GM19328 (cell line): ENCODE results near the gene ZFR2.
"Not testable (repeated sequence)": the region's sequence is repeated elsewhere in the genome, so short reads cannot be mapped to it uniquely, and the experiment has no call there.

ENCODE experiments used
- ATAC-seq: cut with Tn5 transposase; IDR thresholded peaks from one replicate; pipeline ENCODE4 v1.9.1; 2021; ENCODE audit warnings: mild to moderate bottlenecking, moderate library complexity; ENCODE audit not compliant: unreplicated experiment

ZFR2 gene

DNA sequence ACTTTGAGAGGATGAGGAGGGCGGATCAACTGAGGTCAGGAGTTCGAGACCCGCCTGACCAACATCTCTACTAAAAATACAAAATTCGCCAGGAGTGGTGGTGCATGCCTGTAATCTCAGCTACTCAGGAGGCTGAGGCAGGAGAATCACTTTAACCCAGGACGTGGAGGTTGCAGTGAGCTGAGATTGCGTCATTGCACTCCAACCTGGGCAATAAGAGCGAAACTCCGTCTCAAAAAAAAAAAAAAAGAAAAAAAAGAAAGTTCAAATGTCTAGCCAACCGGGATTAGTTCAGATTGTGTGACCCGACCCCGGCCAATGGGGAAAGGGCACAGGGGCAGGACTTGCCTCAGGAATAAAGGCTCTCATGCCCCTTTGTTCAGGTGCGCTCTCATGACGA is 5.9 kb upstream of the ZFR2 start:
- ATAC-seq = not testable (repeated sequence)

DNA sequence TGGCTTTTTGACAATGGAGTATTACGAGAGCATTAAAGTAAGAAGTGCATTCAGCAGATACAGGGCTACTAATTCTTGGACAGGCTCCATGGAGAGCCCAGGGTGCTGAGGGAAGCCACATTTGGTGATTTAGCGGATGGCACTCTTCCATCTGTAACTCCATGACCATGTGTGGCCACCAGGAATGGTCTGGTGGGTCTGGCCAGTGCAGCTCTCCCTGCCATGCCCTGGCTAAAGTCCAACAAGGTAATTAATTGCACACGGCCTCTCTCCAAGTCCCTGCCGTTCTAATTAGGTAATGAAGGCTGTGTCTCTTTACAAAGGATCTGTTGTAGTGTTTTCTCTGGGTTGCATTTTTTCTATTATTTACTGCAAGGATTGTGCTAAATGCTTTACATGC is 4.3 kb upstream of the ZFR2 start:
- no peak for ATAC-seq

DNA sequence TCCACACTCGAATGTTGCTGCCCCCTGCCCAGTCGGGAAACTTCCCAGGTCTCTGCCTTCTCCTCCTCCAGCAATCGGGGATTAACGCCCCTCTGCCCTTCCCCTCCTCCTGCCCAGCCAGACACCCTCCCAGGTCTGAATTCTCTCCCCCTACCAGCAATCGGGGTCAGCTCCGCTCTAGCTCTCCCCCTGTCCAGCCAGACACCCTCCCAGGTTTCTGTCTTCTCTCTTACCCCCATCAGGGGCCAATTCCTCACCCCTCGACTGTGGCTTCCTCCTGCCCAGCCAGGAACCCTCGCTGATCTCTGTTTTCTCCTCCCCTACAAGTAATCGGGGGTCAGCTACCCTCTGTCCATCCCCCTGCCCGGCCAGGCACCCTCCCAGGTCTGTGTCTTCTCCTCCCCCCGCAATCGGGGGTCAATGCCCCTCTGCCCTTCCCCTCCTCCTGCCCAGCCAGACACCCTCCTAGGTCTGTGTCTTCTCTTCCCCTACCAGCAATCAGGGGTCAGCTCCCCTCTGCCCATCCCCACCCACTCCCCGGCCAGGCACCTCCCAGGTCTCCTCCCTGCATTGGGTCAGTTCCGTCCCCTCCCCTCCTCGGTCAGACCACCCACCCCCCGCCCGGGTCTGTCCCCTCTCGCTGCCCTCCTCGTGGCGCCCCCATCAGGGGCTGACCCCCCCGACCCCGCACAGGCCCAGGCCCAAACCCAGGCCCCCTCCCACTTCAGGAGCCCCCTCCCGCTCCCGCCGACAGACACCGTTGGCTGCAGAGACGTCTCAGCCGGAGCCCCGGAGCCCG is 668 bp downstream of the ZFR2 start:
- no peak for ATAC-seq

DNA sequence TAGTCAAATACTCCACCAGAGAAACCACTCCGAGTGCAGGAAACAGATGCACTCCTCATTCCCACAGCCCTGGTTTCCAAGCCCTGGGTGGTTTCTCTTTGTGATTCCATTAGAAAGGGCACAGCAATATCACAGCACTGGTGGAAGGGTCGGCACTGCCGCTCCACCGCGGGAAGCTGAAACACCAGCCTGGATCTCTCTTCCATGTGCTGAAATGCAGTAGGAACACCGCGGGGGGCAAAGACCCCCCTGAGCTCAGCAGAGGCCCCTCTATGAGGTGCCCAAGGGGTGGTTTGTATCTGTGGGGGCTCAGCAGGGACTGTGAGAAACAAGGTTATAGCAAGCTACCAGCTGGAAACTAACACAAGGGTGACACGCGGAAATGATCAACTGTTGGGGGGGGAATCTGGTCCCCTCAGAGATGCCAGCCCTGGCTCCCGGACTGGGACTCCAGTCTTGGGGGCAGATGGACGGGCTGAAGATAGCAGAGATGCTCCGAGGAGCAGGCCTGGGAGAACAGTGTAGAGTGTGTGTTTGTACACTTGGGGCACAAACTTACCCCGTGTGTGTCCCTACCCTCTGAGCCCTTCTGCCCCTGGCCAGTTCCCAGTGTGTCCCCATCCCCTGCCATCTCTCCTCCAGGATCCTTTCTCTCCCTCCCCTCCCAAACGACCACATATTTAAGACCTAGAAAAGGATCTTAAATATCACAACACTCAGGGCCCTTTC is 1.8 kb downstream of the ZFR2 start:
- ATAC-seq = no peak

GRCh38 chr19:3863648-3864047 is 5.2 kb downstream of the ZFR2 start:
- ATAC-seq = no peak

GRCh38 chr19:3862826-3863500 is 5.9 kb downstream of the ZFR2 start:
- ATAC-seq = no peak

DNA sequence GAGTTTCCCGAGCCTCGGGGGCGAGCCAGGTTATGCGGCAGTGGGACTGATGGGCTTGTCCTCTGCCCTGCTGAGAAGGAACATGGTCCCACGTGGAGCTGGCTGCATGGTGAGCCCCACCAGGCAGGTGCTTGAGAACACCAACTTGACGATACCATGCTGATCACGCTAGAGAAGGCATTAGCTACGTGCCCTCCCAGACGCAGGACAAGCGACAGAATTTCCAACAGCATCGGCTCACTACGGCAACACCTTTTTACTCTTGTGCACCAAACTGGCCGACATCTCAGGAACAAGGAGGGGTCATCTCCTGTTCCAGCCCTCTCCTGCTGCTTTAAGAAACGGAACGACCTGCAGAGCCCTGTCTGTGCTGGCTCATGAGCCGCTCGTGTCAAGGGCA is 8.3 kb downstream of the ZFR2 start:
- no peak for ATAC-seq

GRCh38 chr19:3857449-3858003 is 11.3 kb downstream of the ZFR2 start:
- ATAC-seq = no peak

DNA sequence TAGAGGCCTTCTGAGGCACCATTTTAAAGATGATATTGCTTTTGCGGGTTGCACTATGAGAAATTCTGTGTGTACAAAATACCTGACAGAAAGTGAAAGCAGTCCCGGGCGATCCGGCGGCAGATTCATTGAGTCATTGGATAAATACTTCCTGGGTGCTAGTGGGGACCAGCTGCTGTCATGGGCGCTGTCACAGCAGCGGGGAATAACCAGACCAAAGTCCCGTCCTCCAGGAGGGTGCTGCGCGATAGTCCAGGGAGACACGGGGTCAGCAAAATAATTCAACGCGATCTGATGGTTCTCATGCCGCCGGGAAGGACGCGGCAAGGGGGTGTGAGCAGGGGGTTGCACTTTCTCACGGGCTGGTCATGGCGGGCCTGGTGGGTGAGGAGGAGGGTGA is 13.5 kb downstream of the ZFR2 start:
- no peak for ATAC-seq

DNA sequence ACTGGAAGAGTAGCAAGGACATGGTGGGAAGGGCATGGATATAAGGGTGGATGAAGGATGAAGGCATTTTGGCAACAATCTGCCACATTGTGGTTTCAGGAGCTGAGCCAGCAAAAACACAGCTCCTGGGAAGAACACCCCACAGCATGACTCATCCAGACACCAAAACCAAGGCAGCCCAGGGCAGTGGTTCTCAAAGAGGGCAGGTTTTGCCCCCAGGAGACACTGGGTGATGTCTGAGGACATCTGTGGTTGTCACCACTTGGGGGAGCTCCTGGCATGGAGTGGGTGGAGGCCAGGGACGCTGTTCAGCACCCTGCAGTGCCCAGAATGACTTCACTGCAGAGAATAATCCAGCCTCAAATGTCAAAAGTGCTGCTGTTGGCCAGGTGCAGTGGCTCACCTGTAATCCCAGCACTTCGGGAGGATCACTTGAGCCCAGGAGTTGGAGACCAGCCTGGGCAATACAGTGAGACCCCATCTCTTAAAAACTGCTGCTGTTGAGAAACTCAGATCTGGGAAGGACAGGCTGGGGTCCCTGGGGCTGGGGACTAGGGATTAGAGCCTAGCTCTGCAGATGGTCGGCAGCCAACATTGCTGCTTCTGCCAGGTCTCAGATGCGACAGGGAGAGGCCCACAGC is 16.1 kb downstream of the ZFR2 start:
- no peak for ATAC-seq

DNA sequence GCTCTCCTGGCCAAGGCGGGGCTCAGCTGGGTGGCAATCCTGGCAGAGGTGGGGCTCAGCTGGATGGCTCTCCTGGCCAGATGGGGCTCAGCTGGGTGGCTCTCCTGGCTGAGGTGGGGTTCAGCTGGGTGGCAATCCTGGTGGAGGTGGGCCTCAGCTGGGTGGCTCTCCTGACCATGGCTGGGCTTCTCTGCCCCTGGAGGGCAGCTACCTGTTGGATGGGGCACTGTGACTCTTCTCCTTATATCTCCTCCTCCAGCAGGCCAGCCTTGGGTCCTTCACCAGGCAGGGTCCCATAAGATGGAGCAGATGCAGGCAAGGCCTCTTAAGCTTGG is 16.7 kb downstream of the ZFR2 start:
- ATAC-seq = no peak

GRCh38 chr19:3851254-3852176 is 17.3 kb downstream of the ZFR2 start:
- ATAC-seq = no peak

DNA sequence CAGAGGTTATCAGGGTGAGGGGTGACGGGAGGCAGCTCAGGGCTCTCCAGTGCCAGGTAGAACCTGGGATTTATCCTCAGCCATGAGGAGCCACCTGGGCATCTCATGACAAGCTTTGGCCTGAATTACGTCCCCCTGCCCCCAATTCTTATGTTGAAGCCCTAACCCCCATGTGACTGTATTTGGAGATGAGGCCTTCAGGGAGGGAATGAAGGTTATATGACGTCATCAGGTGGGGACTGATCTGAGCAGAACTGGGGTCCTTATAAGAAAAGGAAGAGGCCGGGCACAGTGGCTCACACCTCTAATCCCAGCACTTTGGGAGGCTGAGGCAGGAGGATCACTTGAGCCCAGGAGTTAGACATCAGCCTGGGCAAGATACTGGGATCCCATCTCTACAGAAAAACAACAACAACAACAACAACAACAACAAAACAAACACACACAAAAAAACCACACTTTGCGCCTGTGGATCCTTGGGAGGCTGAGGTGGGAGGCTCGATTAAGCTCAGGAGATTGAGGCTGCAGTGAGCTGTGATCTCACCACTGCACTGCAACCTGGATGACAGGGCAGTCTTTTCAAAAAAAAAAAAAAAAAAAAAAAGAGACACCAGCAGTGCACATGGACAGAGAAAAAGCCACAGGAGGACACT is 18.4 kb downstream of the ZFR2 start:
- no peak for ATAC-seq

GRCh38 chr19:3849787-3850186 is 19.1 kb downstream of the ZFR2 start:
- ATAC-seq = no peak

GRCh38 chr19:3849092-3849491 is 19.7 kb downstream of the ZFR2 start:
- no peak for ATAC-seq

DNA sequence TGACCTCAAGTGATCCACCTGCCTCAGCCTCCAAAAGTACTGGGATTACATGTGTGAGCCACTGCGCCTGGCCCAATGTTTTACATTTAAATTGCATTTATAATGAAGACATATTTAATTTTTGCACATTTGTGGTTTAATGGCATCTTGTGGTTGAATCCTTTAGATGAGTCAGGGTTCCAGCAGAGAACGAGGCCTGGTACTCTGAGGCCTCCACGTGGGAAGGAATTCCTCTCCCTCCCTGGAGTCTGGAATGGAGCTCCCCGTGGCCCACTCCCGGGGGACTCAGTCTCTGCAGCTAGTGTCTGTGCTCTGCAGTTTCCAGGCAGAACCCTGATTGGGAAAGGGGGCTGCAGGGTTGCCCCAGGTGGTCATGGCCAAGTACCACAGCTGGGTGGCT is 24.2 kb downstream of the ZFR2 start:
- ATAC-seq = no peak

- no peak for ATAC-seq
Measured at GRCh38 chr19:3842948-3843347, 25.9 kb downstream of the ZFR2 start.

DNA sequence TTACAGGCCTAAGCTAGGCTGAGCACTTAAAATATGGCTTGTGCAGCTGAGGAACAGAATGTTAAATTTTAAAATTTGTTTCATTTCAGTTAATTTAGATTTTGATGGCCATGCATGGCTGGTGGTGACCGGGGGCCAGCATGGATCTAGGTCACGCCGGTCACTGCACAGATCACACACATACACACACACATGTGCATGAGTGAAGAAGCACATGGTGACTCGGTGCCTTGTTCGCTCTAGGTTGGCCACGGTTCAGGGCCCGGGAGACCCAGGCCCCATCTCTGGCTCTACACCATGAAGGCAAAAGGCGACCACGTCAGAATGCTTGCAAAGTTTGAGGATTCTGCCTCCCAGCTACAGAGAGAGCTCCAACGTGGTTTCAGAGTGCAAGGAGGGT is 28.0 kb downstream of the ZFR2 start:
- ATAC-seq = no peak

DNA sequence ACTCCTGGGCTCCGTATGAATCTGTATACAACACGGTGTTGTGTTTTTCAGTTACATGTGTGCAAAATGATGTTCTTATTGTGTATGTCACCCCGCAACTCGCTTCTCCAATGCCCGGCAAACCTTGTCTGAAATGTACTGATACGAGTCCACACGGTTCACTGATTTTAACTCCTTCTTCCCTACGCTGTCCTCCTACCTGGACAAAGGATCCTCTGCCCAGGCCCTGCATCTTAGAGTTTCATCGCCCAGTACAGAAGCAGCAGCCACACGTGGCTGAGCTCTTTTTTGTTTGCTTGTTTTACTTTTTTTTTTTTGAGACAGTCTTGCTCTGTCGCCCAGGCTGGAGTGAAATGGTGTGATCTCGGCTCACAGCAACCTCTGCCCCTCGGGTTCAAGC is 28.9 kb downstream of the ZFR2 start:
- ATAC-seq = no peak

- ATAC-seq = no peak
Measured at GRCh38 chr19:3838661-3839060, 30.2 kb downstream of the ZFR2 start.
